ENCODE measurements around the gene WDR82. TPM values are rescaled to one million over a fixed set of nuclear protein-coding genes. Genes with fewer than 3 reads are reported as not detected.

WDR82 gene, protein sequence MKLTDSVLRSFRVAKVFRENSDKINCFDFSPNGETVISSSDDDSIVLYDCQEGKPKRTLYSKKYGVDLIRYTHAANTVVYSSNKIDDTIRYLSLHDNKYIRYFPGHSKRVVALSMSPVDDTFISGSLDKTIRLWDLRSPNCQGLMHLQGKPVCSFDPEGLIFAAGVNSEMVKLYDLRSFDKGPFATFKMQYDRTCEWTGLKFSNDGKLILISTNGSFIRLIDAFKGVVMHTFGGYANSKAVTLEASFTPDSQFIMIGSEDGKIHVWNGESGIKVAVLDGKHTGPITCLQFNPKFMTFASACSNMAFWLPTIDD
- 44.7 to 57.1 TPM (median 51.6 TPM) in 5 replicates for total RNA-seq (2022; extraction: Qiagen RNA extraction; ENCODE audit: low read depth)

DNA sequence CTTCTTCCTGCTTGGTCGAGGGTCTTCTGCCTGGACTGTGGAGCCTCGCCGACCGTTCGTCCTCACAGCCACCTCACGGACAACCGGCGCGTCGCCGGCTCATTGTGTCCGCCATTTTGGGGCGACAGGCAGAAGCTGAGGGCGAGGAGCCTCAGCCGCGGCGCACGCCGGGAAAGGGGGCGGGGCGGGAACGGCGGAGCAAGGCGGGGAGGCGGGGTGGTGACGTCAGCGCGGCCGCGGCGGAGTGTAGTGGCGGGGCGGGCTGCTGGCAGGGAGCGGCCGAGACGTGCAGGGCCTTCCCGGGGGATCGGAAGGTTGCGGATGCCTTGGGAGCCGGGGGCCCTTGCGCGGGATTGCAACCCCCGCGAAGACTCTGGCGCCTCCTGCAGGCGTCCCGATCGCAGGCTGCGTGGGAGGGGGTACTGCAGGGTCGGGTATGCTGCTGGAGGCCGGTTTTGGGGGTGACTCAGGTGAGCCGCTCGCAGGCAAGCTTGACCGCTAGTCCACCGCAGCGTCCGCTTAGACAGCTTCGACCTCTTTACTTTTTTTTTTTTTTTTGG is at the start of gene WDR82:
TSS of gene WDR82 (minus strand) at position 140 of the 560 bp plus-strand sequence. CDS start 288 bp downstream, outside the sequence.

DNA sequence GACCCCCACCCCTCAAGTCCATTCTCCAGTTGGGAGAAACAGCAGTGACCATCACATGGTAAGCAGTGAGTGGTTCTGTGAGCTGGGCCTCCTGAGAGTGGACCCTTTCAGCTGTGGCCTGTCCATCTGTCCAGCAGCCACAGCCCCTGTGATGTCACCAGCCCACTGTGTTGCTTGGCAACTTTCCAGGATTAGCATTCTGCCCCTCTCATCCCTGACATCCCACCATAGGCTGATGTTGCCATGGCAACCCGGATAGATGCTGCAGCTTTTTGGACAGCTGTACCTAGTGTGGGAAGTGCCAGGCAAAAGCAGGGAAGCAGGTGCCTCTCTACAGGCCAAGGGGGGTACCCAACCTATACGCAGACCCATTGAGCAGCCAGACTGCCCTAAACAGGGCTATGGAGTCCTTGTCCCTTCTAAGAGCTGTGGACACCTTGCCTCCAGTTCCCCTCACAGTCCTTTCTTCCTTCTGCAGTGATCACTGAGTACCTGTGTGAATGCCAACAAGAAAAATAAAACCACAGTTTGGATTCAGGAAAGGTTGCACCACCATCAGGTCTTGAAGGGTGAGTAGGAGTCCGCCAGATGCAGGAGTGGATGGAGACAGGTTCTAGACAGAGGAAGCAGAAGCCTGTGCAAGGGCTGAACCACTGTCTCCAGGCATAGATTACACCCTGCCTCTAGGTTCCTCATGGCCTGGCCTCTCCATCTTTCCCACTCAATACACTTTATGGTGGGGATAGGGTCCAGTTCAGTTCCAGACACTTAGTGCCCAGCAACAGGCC is 37.7 kb upstream of the WDR82 start, which contains the start of gene DNAH1:
TSS of gene DNAH1 (plus strand) at position 343 of the 788 bp plus-strand sequence. CDS start 6,124 bp downstream, outside the sequence.

DNA sequence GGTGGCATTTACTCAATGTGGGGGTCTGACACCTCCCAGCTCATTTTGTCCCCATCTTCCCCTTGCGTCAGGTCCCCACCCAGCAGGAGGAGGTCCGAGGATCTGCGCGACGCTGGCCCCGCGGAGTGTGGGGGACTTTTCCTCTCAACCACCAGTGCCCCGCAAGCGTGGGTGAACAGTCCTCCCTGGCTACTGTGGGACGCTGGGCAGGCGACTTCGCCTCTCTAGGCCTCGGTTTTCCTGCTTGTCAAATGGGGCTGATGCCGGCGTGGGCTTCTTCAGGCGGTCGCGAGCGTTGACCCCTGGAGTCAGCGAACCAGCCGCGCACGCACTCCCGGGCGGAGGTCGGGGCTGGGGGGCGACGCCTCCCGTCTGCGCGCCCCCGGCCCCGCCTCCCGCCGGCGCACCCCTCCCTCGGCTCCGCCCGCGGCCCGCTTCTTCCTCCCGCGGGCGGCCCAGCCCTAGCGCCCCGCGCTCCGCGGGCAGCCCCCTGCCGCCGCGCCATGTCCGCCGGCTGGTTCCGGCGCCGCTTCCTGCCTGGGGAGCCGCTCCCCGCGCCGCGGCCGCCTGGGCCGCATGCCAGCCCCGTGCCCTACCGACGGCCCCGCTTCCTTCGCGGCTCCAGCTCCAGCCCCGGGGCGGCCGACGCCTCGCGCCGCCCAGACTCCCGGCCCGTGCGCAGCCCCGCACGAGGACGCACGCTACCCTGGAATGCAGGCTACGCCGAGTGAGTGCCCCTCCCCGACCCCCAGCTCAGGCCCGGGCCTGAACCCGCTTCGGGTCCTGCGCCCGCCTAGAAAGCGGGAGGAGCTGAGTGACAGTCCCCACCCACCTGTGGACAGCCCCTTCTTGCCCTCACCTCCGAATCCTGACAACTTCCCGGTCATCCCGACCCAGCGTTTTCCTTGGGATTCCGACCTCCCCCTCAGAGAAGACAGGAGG is 32.9 kb downstream of the WDR82 start, which contains the start of gene PPM1M:
TSS of gene PPM1M (plus strand) at position 438 of the 942 bp plus-strand sequence. CDS start at position 504, 66 bp downstream.

DNA sequence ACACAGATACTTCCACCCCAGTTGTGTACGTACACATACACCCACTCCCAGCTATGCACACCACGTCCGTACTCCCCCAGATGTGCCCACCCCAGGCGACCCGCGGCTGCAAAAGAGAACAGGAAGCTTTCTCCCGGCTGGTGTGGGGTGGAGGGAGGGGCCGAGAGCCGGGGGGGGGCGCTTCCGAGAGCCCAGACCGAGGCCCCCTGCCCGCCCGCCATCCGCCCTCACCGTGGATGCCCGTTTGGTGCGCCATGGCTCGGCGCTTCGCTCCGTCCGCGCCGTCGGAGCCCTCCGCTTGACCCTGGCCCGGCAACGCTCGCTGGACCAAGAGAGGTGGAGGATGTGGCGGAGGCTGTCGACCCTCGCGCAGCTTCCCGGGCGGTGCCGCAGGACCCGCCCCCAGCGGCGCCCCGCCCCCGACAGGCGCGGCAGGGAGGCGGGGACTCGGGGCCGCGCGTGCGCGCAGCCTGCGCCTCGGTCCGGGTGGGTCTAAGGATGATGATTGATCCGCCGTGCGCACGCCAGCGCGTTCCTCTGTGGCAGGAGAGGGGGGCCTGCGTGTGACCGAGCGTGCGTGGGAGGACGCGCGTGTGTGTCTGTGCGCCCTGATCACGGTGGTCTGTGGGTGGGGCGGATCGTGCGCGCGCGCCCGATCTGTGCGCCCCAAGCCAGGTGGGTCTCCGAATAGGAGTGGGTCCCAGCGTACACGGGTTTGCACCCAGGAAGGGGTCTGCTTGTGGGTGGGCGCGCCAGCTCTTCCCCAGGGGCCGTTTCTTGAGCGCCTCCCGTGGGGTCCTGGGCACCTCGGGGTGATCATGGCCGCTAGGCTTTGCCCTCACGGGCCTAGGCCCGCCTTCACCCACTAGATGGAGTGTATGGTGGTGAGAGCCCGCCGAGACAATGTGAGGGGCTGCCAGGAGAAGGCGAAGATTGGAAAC is 39.4 kb downstream of the WDR82 start, which contains the start of gene TWF2:
TSS of gene TWF2 (minus strand) at position 398 of the 941 bp plus-strand sequence. CDS start at position 256, 142 bp downstream.

DNA sequence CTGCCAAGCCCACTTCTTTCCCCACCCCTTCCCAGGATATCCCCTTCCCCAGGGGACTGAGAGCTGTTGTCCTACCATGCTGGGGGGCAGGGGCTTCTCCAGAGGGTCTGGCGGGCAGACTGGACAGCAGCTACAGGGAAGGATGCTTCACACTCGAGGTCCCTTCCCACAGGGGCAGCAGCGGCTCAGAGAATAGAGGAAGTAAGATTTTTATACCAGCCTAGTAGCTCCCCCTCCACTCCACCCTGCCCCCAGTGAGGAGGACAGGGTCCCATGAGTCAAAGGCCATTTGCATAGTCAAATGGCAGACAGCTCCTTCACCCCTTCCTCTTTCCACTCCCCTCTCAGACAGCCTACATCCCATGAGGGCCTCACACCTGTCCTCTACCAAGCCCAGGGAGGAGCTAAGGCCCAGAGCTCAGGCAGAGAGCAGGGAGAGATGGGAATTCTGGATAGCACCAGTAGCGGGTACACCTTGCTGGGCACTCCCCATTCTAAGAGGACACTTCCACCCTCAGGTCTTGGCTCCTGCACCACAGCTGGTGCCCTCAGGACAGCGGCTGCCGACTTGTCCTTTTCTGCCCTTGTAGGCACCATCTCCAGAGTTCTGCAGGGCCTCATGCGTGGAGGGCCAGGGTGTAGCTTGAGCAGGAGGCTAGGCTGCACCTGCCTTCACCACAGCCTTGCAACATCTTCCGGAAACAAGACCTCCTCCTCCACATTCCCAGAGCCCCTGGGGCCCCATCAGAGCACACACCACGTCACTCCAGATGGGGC is 52.8 kb downstream of the WDR82 start, which contains the start of gene TLR9:
TSS of gene TLR9 (minus strand) at position 194 of the 777 bp plus-strand sequence. CDS start at position 78, 116 bp downstream.

Other genes starting within 250 kb of the WDR82 start
- gene DUSP7, start 222.1 kb downstream of the WDR82 start, total RNA-seq (2022; extraction: Qiagen RNA extraction; ENCODE audit: low read depth), result 14.0 to 17.9 TPM (median 15.9 TPM) in 5 replicates
- gene POC1A, start 124.2 kb downstream of the WDR82 start, total RNA-seq (2022; extraction: Qiagen RNA extraction; ENCODE audit: low read depth), result 15.2 to 19.4 TPM (median 18.7 TPM) in 5 replicates
- 48.4 to 57.6 TPM (median 54.7 TPM) in 5 replicates for gene ALAS1, start 80.5 kb downstream of the WDR82 start, total RNA-seq (2022; extraction: Qiagen RNA extraction; ENCODE audit: low read depth)
- 0.06 TPM in 1 of 5 replicates, not detected in the others for gene TLR9, start 53.0 kb downstream of the WDR82 start, total RNA-seq (2022; extraction: Qiagen RNA extraction; ENCODE audit: low read depth)
- 59.9 to 79.4 TPM (median 68.3 TPM) in 5 replicates for gene TWF2, start 39.5 kb downstream of the WDR82 start, total RNA-seq (2022; extraction: Qiagen RNA extraction; ENCODE audit: low read depth)
- 3.0 to 5.2 TPM (median 4.8 TPM) in 5 replicates for gene PPM1M, start 32.9 kb downstream of the WDR82 start, total RNA-seq (2022; extraction: Qiagen RNA extraction; ENCODE audit: low read depth)
- gene GLYCTK, start 9.2 kb upstream of the WDR82 start, total RNA-seq (2022; extraction: Qiagen RNA extraction; ENCODE audit: low read depth), result 3.1 to 5.2 TPM (median 4.6 TPM) in 5 replicates
- 0.67 to 0.99 TPM (median 0.86 TPM) in 5 replicates for gene DNAH1, start 37.7 kb upstream of the WDR82 start, total RNA-seq (2022; extraction: Qiagen RNA extraction; ENCODE audit: low read depth)
- 27.2 to 39.3 TPM (median 36.8 TPM) in 5 replicates for gene BAP1, start 131.4 kb upstream of the WDR82 start, total RNA-seq (2022; extraction: Qiagen RNA extraction; ENCODE audit: low read depth)
- gene PHF7, start 132.0 kb upstream of the WDR82 start, total RNA-seq (2022; extraction: Qiagen RNA extraction; ENCODE audit: low read depth), result 2.7 to 3.5 TPM (median 3.0 TPM) in 5 replicates
- gene SEMA3G, start 166.5 kb upstream of the WDR82 start, total RNA-seq (2022; extraction: Qiagen RNA extraction; ENCODE audit: low read depth), result 0.07 to 0.09 TPM (median 0.08 TPM) in 4 of 5 replicates, not detected in the other
- 1.2 to 1.6 TPM (median 1.3 TPM) in 5 replicates for gene TNNC1, start 175.4 kb upstream of the WDR82 start, total RNA-seq (2022; extraction: Qiagen RNA extraction; ENCODE audit: low read depth)
- 9.1 to 15.1 TPM (median 13.8 TPM) in 5 replicates for gene NISCH, start 177.0 kb upstream of the WDR82 start, total RNA-seq (2022; extraction: Qiagen RNA extraction; ENCODE audit: low read depth)
- not detected in 5 replicates for gene STAB1, start 216.7 kb upstream of the WDR82 start, total RNA-seq (2022; extraction: Qiagen RNA extraction; ENCODE audit: low read depth)

Data from A549 treated with RU486 at 1 μM for 4 hours (cell line).